ENCODE results near the gene TCERG1. TPM values are rescaled to one million over a fixed set of nuclear protein-coding genes. Genes with fewer than 3 reads are reported as not detected.

TCERG1 gene
- total RNA-seq, 4 donors from 2014 or later: 28.1 to 38.6 (median 29.9) TPM

- intact Hi-C loops (cut with DNase I): no loop called here
- TF ChIP-seq POLR2A (IDR thresholded peaks at IDR 0.05; ENCODE audit: low read depth): no peak
- no peak for TF ChIP-seq EP300 (IDR thresholded peaks at IDR 0.05)
- TF ChIP-seq CTCF (IDR thresholded peaks at IDR 0.05): peak; percentile 47 to 71 (median 49)
- WGBS: 45% methylated on average over 7 of the region's 7 CpGs
These were observed 86.2 kb downstream of the TCERG1 start for GRCh38 chr5:146533260-146533857.

GRCh38 chr5:146533882-146534281 lies 86.7 kb downstream of the TCERG1 start:
- WGBS: 0% methylated on average over 1 of the region's 1 CpG
- TF ChIP-seq POLR2A (IDR thresholded peaks at IDR 0.05; ENCODE audit: low read depth): no peak
- no peak for TF ChIP-seq CTCF (IDR thresholded peaks at IDR 0.05)
- TF ChIP-seq POLR2AphosphoS5 (IDR thresholded peaks at IDR 0.05): no peak
- no peak for TF ChIP-seq EP300 (IDR thresholded peaks at IDR 0.05)
- Histone ChIP-seq H3K4me3 (no peak overlapping the region), H3K27me3 (no peaks in the 10 kb centered on the region), H3K4me1 (no peaks in the 10 kb centered on the region), H3K27ac (replicated peaks in 1 of 4) (no peak overlapping the region), H3K36me3 (no peaks in the 10 kb centered on the region), H3K9me3 (no peaks in the 10 kb centered on the region)
- no peak for DNase-seq (ENCODE audit: extremely low spot score)
- intact Hi-C loops (cut with DNase I): no loop called here

More at GRCh38 chr5:146533260-146533857, 86.2 kb downstream of the TCERG1 start:
- Histone ChIP-seq H3K36me3 (no peaks in the 10 kb centered on the region), H3K27me3 (no peaks in the 10 kb centered on the region), H3K4me3 (no peak overlapping the region), H3K4me1 (no peaks in the 10 kb centered on the region), H3K27ac (replicated peaks in 1 of 4) (no peak overlapping the region), H3K9me3 (no peaks in the 10 kb centered on the region)
- DNase-seq (ENCODE audit: extremely low spot score): no peak

GRCh38 chr5:146538432-146538831 lies 91.3 kb downstream of the TCERG1 start:
- no peak for DNase-seq (ENCODE audit: extremely low spot score)
- no peak overlapping the region for H3K4me3 ChIP-seq
- TF ChIP-seq POLR2AphosphoS5 (IDR thresholded peaks at IDR 0.05) (no peak), POLR2A (IDR thresholded peaks at IDR 0.05; ENCODE audit: low read depth) (no peak), CTCF (IDR thresholded peaks at IDR 0.05) (no peak), EP300 (IDR thresholded peaks at IDR 0.05) (no peak)
- H3K36me3 ChIP-seq: no peaks in the 10 kb centered on the region
- no peaks in the 10 kb centered on the region for H3K4me1 ChIP-seq
- no peaks in the 10 kb centered on the region for H3K9me3 ChIP-seq
- intact Hi-C loops (cut with DNase I): no loop called here
- no peaks in the 10 kb centered on the region for H3K27me3 ChIP-seq
- WGBS: 80% methylated on average over 3 of the region's 3 CpGs
- no peak overlapping the region for H3K27ac ChIP-seq (replicated peaks in 1 of 4)

- H3K36me3 ChIP-seq: no peaks in the 10 kb centered on the region
- TF ChIP-seq CTCF (IDR thresholded peaks at IDR 0.05): no peak
- TF ChIP-seq POLR2AphosphoS5 (IDR thresholded peaks at IDR 0.05): no peak
- TF ChIP-seq EP300 (IDR thresholded peaks at IDR 0.05): no peak
- no peak for TF ChIP-seq POLR2A (IDR thresholded peaks at IDR 0.05; ENCODE audit: low read depth)
- no peaks in the 10 kb centered on the region for H3K27me3 ChIP-seq
- 86% methylated on average over 4 of the region's 4 CpGs for WGBS
- H3K4me1 ChIP-seq: no peaks in the 10 kb centered on the region
- no peak overlapping the region for H3K27ac ChIP-seq (replicated peaks in 1 of 4)
- H3K9me3 ChIP-seq: no peaks in the 10 kb centered on the region
- intact Hi-C loops (cut with DNase I): loop anchor here (5.0 kb wide), 2 partner anchors 427 to 652 kb away; no protein-coding TSS in a partner anchor
- no peak overlapping the region for H3K4me3 ChIP-seq
- no peak for DNase-seq (ENCODE audit: extremely low spot score)
These were observed 92.8 kb downstream of the TCERG1 start for GRCh38 chr5:146539973-146540372.

GRCh38 chr5:146540414-146540813 lies 93.3 kb downstream of the TCERG1 start:
- Histone ChIP-seq H3K36me3 (no peaks in the 10 kb centered on the region), H3K27ac (replicated peaks in 1 of 4) (no peak overlapping the region), H3K4me1 (no peaks in the 10 kb centered on the region), H3K9me3 (no peaks in the 10 kb centered on the region), H3K4me3 (no peak overlapping the region), H3K27me3 (no peaks in the 10 kb centered on the region)
- 91% methylated on average over 2 of the region's 2 CpGs for WGBS
- intact Hi-C loops (cut with DNase I): loop anchor here (5.0 kb wide), 2 partner anchors 427 to 652 kb away; no protein-coding TSS in a partner anchor
- TF ChIP-seq EP300 (IDR thresholded peaks at IDR 0.05): no peak
- no peak for TF ChIP-seq POLR2AphosphoS5 (IDR thresholded peaks at IDR 0.05)
- TF ChIP-seq POLR2A (IDR thresholded peaks at IDR 0.05; ENCODE audit: low read depth): no peak
- TF ChIP-seq CTCF (IDR thresholded peaks at IDR 0.05): no peak
- no peak for DNase-seq (ENCODE audit: extremely low spot score)

All from esophagus muscularis mucosa (tissue), 4 donors.